Osteoblast (primary cell): ENCODE results near the gene ADGRG1. TPM values are rescaled to one million over a fixed set of nuclear protein-coding genes. Genes with fewer than 3 reads are reported as not detected.
A peak's percentile ranks its signal among the peaks of the same experiment; 100 is the strongest.

ENCODE experiments used
- DNase-seq: peaks from one replicate; pipeline ENCODE4 v3.0.0; 2011; ENCODE audit warnings: low spot score, mixed read lengths; ENCODE audit not compliant: insufficient read length; ENCODE audit errors: missing footprints
- H2AFZ ChIP-seq: 2 replicates; pipeline ENCODE4 v1.6.0; 2011; ENCODE audit warnings: mild to moderate bottlenecking, low read length
- H3K27ac ChIP-seq: 2 replicates; pipeline ENCODE4 v1.5.1; 2011; ENCODE audit warnings: mild to moderate bottlenecking, low read depth, low read length, moderate library complexity
- H3K27me3 ChIP-seq: 2 replicates; pipeline ENCODE4 v1.6.0; 2012; ENCODE audit warnings: mild to moderate bottlenecking, control low read depth, inconsistent platforms, low read length, moderate library complexity; ENCODE audit not compliant: insufficient read depth
- H3K36me3 ChIP-seq: 2 replicates; pipeline ENCODE4 v1.5.1; 2011; ENCODE audit warnings: mild to moderate bottlenecking, low read length, control low read depth, moderate library complexity; ENCODE audit not compliant: insufficient read depth
- H3K4me1 ChIP-seq: 2 replicates; pipeline ENCODE4 v1.5.1; 2011; ENCODE audit warnings: mild to moderate bottlenecking, low read length, control low read depth, moderate library complexity; ENCODE audit not compliant: insufficient read depth
- H3K4me2 ChIP-seq: 2 replicates; pipeline ENCODE4 v1.6.0; 2011; ENCODE audit warnings: mild to moderate bottlenecking, low read length; ENCODE audit not compliant: insufficient read depth
- H3K4me3 ChIP-seq: fragments of 200-600 bp; sonication (generic); 3 replicates; pipeline ENCODE4 v1.5.1; 2012; ENCODE audit warnings: mild to moderate bottlenecking, low read length, inconsistent platforms; ENCODE audit not compliant: insufficient read depth
- H3K79me2 ChIP-seq: 2 replicates; pipeline ENCODE4 v1.6.0; 2012; ENCODE audit warnings: mild to moderate bottlenecking, low read length, control low read depth, inconsistent platforms; ENCODE audit not compliant: insufficient read depth
- H3K9me3 ChIP-seq: 2 replicates; pipeline ENCODE4 v1.5.1; 2011; ENCODE audit warnings: low read depth, low read length, control low read depth
- H4K20me1 ChIP-seq: 2 replicates; pipeline ENCODE4 v1.6.0; 2012; ENCODE audit warnings: mild to moderate bottlenecking, low read length, control low read depth; ENCODE audit not compliant: insufficient read depth
- total RNA-seq: library from RNA; depleted of rRNA; stranded (reverse); fragments of >200 nt; gene quantifications from 2 replicates; pipeline ENCODE4 v1.2.3, GENCODE V29; 2012
- TF ChIP-seq, protein P1 (sequence below): IDR thresholded peaks from 2 replicates; pipeline ENCODE4 v1.5.1; 2011; ENCODE audit warnings: mild to moderate bottlenecking, low read depth, low read length, moderate library complexity; ENCODE audit errors: extremely low read depth

ADGRG1 gene
- total RNA-seq, 1 donor: 0.72 TPM

DNA sequence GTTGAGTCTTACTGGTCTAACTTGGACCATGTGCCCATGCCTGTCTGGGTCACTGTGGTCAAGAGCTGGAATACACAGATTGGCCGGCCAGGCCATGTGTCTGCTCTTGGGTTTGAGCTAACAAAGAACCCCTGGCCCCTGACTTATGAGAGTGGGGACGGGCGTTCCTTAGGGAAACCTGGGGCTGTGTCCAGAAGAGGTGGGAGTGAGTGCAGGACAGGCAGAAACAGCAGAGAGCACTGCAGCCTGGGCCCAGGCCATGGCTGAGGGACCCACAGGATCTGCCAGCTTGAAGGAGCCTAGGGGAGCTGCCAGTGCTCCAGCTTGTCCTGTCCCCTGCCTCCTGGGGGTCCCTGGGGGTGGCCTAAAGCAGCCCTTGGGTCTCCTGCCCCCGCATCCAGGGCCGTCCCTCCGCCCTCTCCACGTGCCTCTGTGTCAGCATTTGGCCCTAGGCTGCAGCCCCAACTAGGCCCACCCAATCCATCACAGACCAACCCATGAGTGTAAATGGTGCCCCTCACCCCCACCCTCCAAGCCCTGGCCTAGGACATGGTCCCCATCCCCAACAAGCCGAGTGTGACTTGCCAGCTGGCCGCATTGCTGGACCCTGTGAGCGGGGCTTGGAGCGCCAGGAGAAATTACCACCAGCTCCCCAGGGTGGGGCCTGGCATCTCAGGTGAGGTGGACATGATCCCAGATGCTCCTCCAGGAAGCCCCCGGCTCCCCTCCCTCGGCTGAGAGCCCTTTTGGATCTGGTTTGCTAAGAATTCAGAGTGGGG, 53.7 kb downstream of the ADGRG1 start:
- Histone ChIP-seq H3K27ac (no peak overlapping the region), H3K4me2 (no peak overlapping the region), H3K36me3 (no peaks in the 10 kb centered on the region), H3K27me3 (peaks cover 2% of the 10 kb centered on the region), H3K4me1 (no peaks in the 10 kb centered on the region), H3K79me2 (no peaks in the 10 kb centered on the region), H3K4me3 (no peak overlapping the region), H4K20me1 (no peaks in the 10 kb centered on the region), H2AFZ (no peak overlapping the region), H3K9me3 (no peaks in the 10 kb centered on the region)
- TF ChIP-seq, protein P1, sequence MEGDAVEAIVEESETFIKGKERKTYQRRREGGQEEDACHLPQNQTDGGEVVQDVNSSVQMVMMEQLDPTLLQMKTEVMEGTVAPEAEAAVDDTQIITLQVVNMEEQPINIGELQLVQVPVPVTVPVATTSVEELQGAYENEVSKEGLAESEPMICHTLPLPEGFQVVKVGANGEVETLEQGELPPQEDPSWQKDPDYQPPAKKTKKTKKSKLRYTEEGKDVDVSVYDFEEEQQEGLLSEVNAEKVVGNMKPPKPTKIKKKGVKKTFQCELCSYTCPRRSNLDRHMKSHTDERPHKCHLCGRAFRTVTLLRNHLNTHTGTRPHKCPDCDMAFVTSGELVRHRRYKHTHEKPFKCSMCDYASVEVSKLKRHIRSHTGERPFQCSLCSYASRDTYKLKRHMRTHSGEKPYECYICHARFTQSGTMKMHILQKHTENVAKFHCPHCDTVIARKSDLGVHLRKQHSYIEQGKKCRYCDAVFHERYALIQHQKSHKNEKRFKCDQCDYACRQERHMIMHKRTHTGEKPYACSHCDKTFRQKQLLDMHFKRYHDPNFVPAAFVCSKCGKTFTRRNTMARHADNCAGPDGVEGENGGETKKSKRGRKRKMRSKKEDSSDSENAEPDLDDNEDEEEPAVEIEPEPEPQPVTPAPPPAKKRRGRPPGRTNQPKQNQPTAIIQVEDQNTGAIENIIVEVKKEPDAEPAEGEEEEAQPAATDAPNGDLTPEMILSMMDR: no peak
- DNase-seq: peak; percentile 71

DNA sequence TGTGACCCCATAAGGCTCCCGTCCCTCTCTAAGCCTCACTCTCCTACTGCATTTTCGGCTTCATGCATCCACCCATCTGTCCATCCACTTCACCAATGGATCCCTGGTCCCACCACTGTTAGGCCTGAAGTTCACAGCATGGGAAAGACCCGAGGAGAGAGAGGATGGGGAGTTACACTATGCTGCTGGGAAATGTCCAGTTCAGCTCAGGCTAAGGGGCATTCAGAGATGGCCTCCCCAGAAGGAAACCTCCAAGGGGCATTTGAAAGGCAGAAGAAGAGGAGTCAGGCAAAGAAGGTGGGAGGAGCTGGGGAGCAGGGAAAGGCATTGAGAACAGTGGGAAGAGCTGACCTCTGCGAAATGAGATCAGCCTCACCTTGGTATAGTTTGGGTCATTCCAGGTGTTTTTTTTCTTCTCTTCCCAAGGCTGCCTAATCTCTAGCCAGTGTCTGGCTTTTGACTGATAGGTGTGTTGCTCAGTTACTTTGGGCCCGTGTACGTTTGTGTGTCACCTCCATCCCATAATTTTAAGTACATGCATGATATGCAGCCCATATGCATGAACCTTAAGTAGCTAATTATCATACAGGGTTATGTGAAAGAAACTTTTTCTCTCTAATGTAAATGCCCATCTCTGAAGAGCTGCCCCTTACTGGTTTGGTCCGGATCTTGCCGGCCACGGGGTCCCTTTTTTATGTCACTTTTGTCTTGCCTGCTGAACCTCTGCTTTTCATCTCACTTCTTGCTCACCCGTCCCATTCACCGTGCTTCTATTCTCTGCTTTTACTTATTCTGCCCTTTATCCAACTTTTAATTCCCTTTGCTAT, 54.6 kb downstream of the ADGRG1 start:
- TF ChIP-seq, protein P1: no peak
- H4K20me1 ChIP-seq: no peaks in the 10 kb centered on the region
- no peaks in the 10 kb centered on the region for H3K4me1 ChIP-seq
- H3K27me3 ChIP-seq: peaks cover 2% of the 10 kb centered on the region
- H3K27ac ChIP-seq: no peak overlapping the region
- no peaks in the 10 kb centered on the region for H3K9me3 ChIP-seq
- H3K4me3 ChIP-seq: no peak overlapping the region
- DNase-seq: no peak
- no peak overlapping the region for H2AFZ ChIP-seq
- H3K36me3 ChIP-seq: no peaks in the 10 kb centered on the region
- no peaks in the 10 kb centered on the region for H3K79me2 ChIP-seq
- H3K4me2 ChIP-seq: no peak overlapping the region

DNA sequence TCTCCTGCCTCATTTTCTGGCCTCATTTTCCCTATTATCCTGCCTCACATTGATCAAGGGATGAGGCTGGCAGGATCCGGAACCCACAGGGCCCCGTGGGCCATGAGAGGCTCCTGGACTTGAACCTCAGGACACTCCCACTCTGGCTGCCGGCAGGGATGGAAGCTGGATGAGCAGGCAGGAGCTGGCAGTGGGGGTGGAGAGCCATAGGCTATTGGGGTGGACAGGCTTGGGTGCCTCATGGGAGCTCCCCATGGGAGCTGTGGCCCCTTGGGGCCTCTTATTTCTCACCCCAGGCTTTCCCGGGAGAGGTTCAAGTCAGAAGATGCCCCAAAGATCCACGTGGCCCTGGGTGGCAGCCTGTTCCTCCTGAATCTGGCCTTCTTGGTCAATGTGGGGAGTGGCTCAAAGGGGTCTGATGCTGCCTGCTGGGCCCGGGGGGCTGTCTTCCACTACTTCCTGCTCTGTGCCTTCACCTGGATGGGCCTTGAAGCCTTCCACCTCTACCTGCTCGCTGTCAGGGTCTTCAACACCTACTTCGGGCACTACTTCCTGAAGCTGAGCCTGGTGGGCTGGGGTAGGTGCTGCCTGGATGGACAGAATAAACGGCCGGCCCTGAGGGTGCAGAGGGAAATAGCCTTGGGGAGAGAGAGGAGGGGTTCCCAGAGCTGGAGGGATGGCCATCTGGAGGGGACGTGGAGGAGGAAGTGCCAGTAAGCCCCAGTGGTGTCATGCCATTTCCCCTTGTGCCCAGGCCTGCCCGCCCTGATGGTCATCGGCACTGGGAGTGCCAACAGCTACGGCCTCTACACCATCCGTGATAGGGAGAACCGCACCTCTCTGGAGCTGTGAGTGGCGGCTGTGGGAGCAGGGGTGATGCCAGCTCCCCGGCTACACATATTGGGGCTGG, 55.5 kb downstream of the ADGRG1 start:
- H3K9me3 ChIP-seq: no peaks in the 10 kb centered on the region
- peak; percentile 77 for DNase-seq
- H4K20me1 ChIP-seq: no peaks in the 10 kb centered on the region
- no peaks in the 10 kb centered on the region for H3K79me2 ChIP-seq
- H3K36me3 ChIP-seq: no peaks in the 10 kb centered on the region
- TF ChIP-seq, protein P1: no peak
- no peak overlapping the region for H3K27ac ChIP-seq
- H3K4me1 ChIP-seq: no peaks in the 10 kb centered on the region
- peaks cover 11% of the 10 kb centered on the region for H3K27me3 ChIP-seq
- H2AFZ ChIP-seq: no peak overlapping the region
- no peak overlapping the region for H3K4me3 ChIP-seq
- no peak overlapping the region for H3K4me2 ChIP-seq
